Measurements from ENCODE around the gene ZNF414.

GRCh38 chr19:8468761-8469373, 45.1 kb downstream of the ZNF414 start:
- TF ChIP-seq CTCF (conservative IDR thresholded peaks at IDR 0.05; ENCODE audit: low read depth, low read length) (no peak), EZH2 (IDR thresholded peaks at IDR 0.05; ENCODE audit: low read length, unreplicated experiment) (no peak), EZH2phosphoT487 (IDR thresholded peaks at IDR 0.05; ENCODE audit: borderline replicate concordance, low read length) (no peak)
